AG09309 (cell line): Measurements from ENCODE around the gene PLXNB2.
A peak's percentile ranks its signal among the peaks of the same experiment; 100 is the strongest.

Experiments used
- DNase-seq: peaks from one replicate; pipeline ENCODE4 v3.0.0-alpha.2; 2010; ENCODE audit warnings: low read depth
- H3K4me3 ChIP-seq: 2 replicates; pipeline ENCODE4 v1.5.1; 2011; ENCODE audit warnings: mild to moderate bottlenecking, low read depth, low read length, moderate library complexity; ENCODE audit not compliant: control insufficient read depth
- CTCF ChIP-seq: IDR thresholded peaks from 2 replicates; pipeline ENCODE4 v1.5.1; 2011; ENCODE audit warnings: mild to moderate bottlenecking, low read depth, low read length, inconsistent platforms; ENCODE audit not compliant: insufficient read depth, control insufficient read depth; ENCODE audit errors: missing control alignments

The PLXNB2 gene

GRCh38 chr22:50249341-50250248 lies 57.9 kb downstream of the PLXNB2 start:
- peak overlapping the region; percentile 75 for H3K4me3 ChIP-seq
- no peak for TF ChIP-seq CTCF
- DNase-seq: no peak

GRCh38 chr22:50248196-50249081 lies 59.0 kb downstream of the PLXNB2 start:
- no peak for DNase-seq
- H3K4me3 ChIP-seq: no peak overlapping the region
- TF ChIP-seq CTCF: no peak

DNA sequence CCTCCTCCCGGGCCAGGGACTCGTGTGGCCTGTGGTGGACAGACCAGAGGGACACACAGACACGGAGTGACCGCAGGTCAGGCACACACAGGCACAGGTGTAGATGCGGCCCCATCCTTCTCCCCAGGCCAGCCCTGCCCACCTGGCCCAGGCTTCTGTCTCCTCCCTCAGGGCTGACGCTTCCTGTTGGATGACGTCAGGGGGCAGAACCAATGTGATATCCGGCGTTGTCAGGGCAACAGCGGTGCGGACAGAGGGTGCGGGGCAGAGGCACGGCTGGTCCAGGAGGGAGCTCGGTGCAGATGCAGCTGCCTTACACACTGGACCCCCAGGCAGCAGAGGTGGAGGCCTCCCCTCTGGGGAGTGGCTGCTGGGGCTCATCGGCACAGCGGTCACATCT lies 59.7 kb downstream of the PLXNB2 start:
- no peak for DNase-seq
- H3K4me3 ChIP-seq: no peak overlapping the region
- TF ChIP-seq CTCF: no peak

DNA sequence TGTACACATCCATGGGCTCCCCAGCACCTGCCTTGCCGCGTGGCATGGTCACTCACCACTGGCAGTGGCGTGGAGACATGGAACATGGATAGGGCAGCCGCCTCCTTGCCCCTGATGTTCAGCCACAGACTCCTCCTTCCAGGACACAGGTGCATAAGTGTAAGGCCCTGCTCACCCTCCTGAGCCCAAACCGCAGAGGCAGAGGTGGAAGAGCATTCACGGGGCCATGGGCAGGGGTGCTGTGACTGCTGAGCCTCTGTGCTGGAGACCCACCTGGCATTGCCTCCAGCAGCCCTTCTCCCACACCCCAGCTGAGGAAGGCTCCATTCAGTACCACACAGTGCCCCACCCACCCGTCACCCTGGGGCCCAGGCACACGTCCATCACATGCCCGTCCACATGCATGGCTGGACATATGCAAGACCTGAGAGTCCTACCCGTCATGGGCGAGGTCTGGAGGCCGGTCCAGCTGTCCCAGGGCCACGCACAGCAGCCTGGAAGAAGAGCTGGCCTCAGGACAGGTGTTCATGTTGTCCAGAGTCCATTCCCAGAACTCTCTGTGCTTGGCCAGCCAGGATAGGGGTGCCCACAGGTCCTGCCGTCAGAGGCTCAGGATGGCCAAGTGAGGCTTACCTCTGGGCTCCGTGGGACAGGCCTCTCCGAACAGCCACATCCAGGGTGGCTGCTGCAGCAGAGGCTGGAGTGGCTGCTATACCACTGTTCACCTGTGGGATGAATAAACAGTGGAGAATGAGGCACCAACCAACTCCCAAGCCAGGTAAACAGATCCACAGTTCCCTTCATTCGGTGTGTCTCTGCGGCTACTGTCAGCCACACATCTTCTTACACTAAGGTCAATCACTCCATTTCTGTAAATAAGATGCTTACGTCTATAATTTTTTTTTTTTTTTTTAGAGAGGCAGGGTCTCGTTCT lies 60.9 kb downstream of the PLXNB2 start:
- no peak overlapping the region for H3K4me3 ChIP-seq
- DNase-seq: no peak

DNA sequence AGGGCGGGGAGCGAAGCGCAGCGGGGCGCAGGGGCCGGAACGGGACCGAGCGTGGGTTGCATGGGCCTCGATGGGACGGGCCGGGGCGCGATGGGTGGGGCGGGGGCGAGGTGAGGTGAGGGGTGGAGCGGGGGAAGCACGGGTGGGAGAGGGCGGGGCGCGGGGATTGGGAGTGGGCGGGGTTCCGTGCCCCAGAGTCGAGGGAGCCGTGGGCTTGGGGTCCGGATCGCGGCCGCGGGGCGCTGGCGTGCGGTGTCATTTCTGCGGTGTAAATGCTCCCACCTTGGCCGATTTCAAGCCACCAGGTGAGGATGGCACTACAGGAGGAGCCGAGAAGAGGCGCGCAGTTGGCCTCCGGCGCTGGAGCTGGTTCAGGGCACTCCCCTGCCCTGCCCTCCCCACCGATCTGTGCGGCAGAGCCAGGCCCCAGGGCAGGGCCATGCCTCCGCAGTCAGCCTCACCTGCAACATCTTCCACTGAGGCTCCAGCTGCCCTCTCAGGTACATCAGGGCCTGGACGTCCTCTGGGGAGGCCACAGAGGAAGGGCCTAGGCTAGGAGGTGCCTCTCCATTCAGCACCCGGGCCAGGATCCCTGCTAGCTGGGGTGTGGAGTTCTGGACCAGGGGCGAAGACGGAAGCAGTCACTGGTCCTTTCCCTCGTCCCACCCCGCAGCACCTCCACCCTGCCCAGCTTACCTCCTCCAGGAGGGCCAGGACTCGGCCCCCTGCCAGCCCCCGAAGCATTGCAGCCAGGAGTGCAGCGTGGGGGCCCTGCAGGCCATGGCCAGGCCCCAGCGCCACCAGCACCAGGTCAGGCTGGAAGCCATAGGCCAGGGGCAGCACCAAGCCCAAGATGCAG lies 62.0 kb downstream of the PLXNB2 start:
- H3K4me3 ChIP-seq: peak overlapping the region; percentile 80
- DNase-seq: no peak
- TF ChIP-seq CTCF: no peak

More for the DNA sequence above, 60.9 kb downstream of the PLXNB2 start:
- no peak for TF ChIP-seq CTCF
